A549 (cell line): ENCODE data around the gene TFAM. TPM values are rescaled to one million over a fixed set of nuclear protein-coding genes. Genes with fewer than 3 reads are reported as not detected.

Experiments used
- ATAC-seq, 2 experiments: fragments of 200-7000 bp in 1 of 2; fragments of >200 bp in 1 of 2; cut with Nextera tagmentation in 1 of 2; cut with Tn5 transposase in 1 of 2; 3 replicates each; pipeline versions ENCODE4 v1.8.0 to v1.9.1; 2018 to 2020; ENCODE audit warnings: mild to moderate bottlenecking in 1 of 2, moderate library complexity in 1 of 2
- CTCF ChIA-PET: fragments of 300-600 bp; sonication (Branson Sonifier 250); formaldehyde crosslinking; extraction: SDS; loops from one replicate; lab custom pipeline; 2021; ENCODE audit warnings: antibody characterized with exemption, inconsistent platforms; lab: Yijun Ruan, JAX
- POLR2A ChIA-PET: fragments of 350-600 bp; formaldehyde crosslinking; extraction: SDS; loops from one replicate; lab custom pipeline; 2021; ENCODE audit warnings: antibody characterized with exemption, inconsistent platforms; lab: Yijun Ruan, JAX
- DNase-seq, 2 experiments: peaks; one replicate each; pipeline versions ENCODE4 v3.0.0 to v3.0.0-alpha.2; 2011 to 2016; ENCODE audit warnings: low read depth in 1 of 2, low spot score in 1 of 2
- FAIRE-seq: peaks from 2 replicates; lab custom pipeline; 2011; peaks lifted over from hg19 to GRCh38; lab: Jason Lieb, UNC
- H3K27ac ChIP-seq, 2 experiments: fragments of >200 bp; sonication (Bioruptor Twin); formaldehyde crosslinking; 3 replicates each; pipeline ENCODE4 v1.5.1; 2016 to 2017
- H3K4me1 ChIP-seq: fragments of >200 bp; sonication (Bioruptor Twin); formaldehyde crosslinking; 3 replicates; pipeline ENCODE4 v1.6.1; 2016
- H3K4me2 ChIP-seq: fragments of >200 bp; sonication (Bioruptor Twin); formaldehyde crosslinking; 3 replicates; pipeline ENCODE4 v1.6.1; 2016
- H3K4me3 ChIP-seq: fragments of >200 bp; sonication (Bioruptor Twin); formaldehyde crosslinking; 3 replicates; pipeline ENCODE4 v1.5.1; 2016
- H3K9me3 ChIP-seq: fragments of >200 bp; sonication (Bioruptor Twin); formaldehyde crosslinking; 3 replicates; pipeline ENCODE4 v1.6.1; 2016
- CEBPB ChIP-seq, 2 experiments: fragments of >200 bp in 1 of 2; sonication (Bioruptor Twin) in 1 of 2; formaldehyde crosslinking in 1 of 2; IDR thresholded peaks; 2 replicates each; pipeline ENCODE4 v1.6.1; 2012 to 2016
- EP300 ChIP-seq, 2 experiments: fragments of >200 bp; sonication (Bioruptor Twin); formaldehyde crosslinking; IDR thresholded peaks; 2 replicates in 1 of 2; 3 replicates in 1 of 2; pipeline ENCODE4 v1.6.1; 2016 to 2017
- ESRRA ChIP-seq: fragments of 150-350 bp; IDR thresholded peaks from 2 replicates; pipeline ENCODE4 v1.6.1; 2014; ENCODE audit warnings: mild to moderate bottlenecking, low read length, borderline replicate concordance
- HDAC2 ChIP-seq: fragments of 200-600 bp; sonication (generic); IDR thresholded peaks from 2 replicates; pipeline ENCODE4 v1.6.1; 2016
- HEYL ChIP-seq: fragments of 250-450 bp; sonication (Bioruptor Pico); IDR thresholded peaks from 2 replicates; pipeline ENCODE4 v1.8.0; 2021; ENCODE audit warnings: mild to moderate bottlenecking, moderate library complexity
- HOXA7 ChIP-seq: fragments of 250-450 bp; sonication (Bioruptor Pico); IDR thresholded peaks from 2 replicates; pipeline ENCODE4 v1.5.0; 2020; ENCODE audit warnings: mild to moderate bottlenecking, moderate library complexity
- JUNB ChIP-seq: fragments of >200 bp; sonication (Bioruptor Twin); formaldehyde crosslinking; IDR thresholded peaks from 2 replicates; pipeline ENCODE4 v1.6.1; 2016
- KDM1A ChIP-seq: fragments of 200-600 bp; sonication (generic); IDR thresholded peaks from 2 replicates; pipeline ENCODE4 v1.6.1; 2016; ENCODE audit warnings: low read depth, mild to moderate bottlenecking
- KDM5A ChIP-seq: fragments of 200-600 bp; sonication (generic); IDR thresholded peaks from 2 replicates; pipeline ENCODE4 v1.6.1; 2016; ENCODE audit warnings: antibody characterized with exemption, mild to moderate bottlenecking
- MAFK ChIP-seq: fragments of 450-650 bp; IDR thresholded peaks from 2 replicates; pipeline ENCODE4 v1.6.1; 2014; ENCODE audit not compliant: partially characterized antibody
- NFE2L2 ChIP-seq: fragments of 150-350 bp; conservative IDR thresholded peaks from 2 replicates; pipeline ENCODE4 v1.6.1; 2014; ENCODE audit warnings: low read length
- PHF8 ChIP-seq: fragments of 200-600 bp; sonication (generic); IDR thresholded peaks from 2 replicates; pipeline ENCODE4 v1.6.1; 2016; ENCODE audit warnings: low read depth, mild to moderate bottlenecking, antibody characterized with exemption, moderate library complexity, borderline replicate concordance
- RARB ChIP-seq: fragments of 250-450 bp; sonication (Bioruptor Pico); IDR thresholded peaks from 2 replicates; pipeline ENCODE4 v1.8.0; 2021; ENCODE audit warnings: mild to moderate bottlenecking, moderate library complexity
- RNF2 ChIP-seq: fragments of 200-600 bp; sonication (generic); IDR thresholded peaks from 2 replicates; pipeline ENCODE4 v1.6.1; 2016; ENCODE audit warnings: low read depth, mild to moderate bottlenecking, antibody characterized with exemption, moderate library complexity, borderline replicate concordance
- SMC3 ChIP-seq: fragments of >200 bp; sonication (Bioruptor Twin); formaldehyde crosslinking; IDR thresholded peaks from 3 replicates; pipeline ENCODE4 v1.6.1; 2018; ENCODE audit warnings: inconsistent platforms
- SREBF2 ChIP-seq: fragments of 450-650 bp; IDR thresholded peaks from 2 replicates; pipeline ENCODE4 v1.6.1; 2014; ENCODE audit warnings: mild to moderate bottlenecking, moderate library complexity
- WGBS: methylation state at CpG from one replicate; pipeline ENCODE4 v1.1.6; 2017; ENCODE audit errors: missing lambda C conversion rate; 5-methylcytosine and 5-hydroxymethylcytosine counted together
- polyA plus RNA-seq, 4 experiments: library from polyadenylated mRNA; depleted of rRNA in 3 of 4; stranded (reverse); fragments of >200 nt; fragmentation: RNase III in 1 of 4; extraction: RNeasy Plus Mini Kit Qiagen cat#74134 plus additional on column Dnase treatment in 1 of 4; gene quantifications; 2 replicates in 3 of 4; 3 replicates in 1 of 4; pipeline ENCODE4 v1.2.3, GENCODE V29; 2011 to 2017
- TF ChIP-seq, protein P1 (sequence below): fragments of 200-600 bp; sonication (generic); IDR thresholded peaks from 2 replicates; pipeline ENCODE4 v1.6.1; 2016; ENCODE audit warnings: antibody characterized with exemption, mild to moderate bottlenecking, moderate library complexity
- TF ChIP-seq, protein P2 (sequence below): fragments of >200 bp; sonication (Bioruptor Twin); formaldehyde crosslinking; IDR thresholded peaks from 2 replicates; pipeline ENCODE4 v1.6.1; 2016
- TF ChIP-seq, protein P3 (sequence below): fragments of >200 bp; sonication (Bioruptor Twin); formaldehyde crosslinking; IDR thresholded peaks from 3 replicates; pipeline ENCODE4 v1.6.1; 2016
- TF ChIP-seq, protein P4 (sequence below): IDR thresholded peaks from 2 replicates; pipeline ENCODE4 v1.6.1; 2012

Gene TFAM
- polyA plus RNA-seq, 2 of the 4 experiments (the other 2 are of a cell fraction) = 61.2 to 66.9 TPM

DNA sequence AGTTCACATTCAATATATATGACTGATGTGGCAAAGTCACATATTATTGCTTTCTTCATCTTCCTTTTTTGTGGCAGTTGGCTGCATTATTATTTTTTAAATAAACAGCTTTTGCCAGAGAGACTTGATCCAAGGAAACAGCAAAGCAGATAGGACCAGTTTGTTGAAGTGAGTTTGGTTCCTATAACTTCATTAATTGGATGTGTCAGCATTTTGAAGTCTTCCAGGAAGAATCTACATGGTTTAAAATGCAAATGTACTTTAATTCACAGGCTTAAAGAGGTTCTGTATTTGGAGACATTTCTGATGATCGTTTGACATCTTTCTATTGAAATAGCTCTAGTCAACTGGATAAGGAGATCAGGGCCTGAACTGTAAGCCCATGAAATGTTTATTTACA is 37.2 kb upstream of the TFAM start:
- WGBS = 22% methylated on average over 1 of the region's 1 CpG
- POLR2A ChIA-PET = interaction anchor here (0.6 kb wide), 1 partner anchor 22 kb away, joined by 4 read pairs; no protein-coding TSS in a partner anchor
- peak; percentile 80 for FAIRE-seq

DNA sequence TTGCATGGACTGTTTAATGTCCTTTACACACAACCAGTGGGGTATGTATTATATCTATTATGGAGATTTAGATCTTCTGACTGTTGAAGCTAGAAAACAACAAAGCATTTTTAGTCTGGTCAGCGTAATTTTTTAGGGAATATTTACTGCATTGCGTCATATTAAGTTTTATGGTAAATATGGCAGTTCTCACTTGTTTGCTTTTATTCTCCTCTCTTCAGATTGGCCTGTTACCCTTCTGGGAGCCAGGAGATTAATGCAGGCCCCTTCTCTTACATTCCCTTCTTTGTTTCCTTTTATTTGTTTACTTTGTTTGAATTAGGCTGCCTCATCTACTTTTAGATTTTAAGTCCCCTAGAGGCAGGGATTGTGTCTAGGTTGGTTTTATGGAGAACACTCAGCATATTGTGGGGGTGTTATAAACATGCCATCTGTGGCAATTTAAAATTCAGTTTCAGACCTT is 36.6 kb upstream of the TFAM start:
- Histone ChIP-seq H3K4me3 (no peak overlapping the region), H3K4me1 (peaks cover 30% of the 10 kb centered on the region), H3K27ac (no peak overlapping the region), H3K9me3 (no peaks in the 10 kb centered on the region), H3K4me2 (peak overlapping the region; percentile 24; the same call in 2 of the 3 replicates)
- DNase-seq (peak in 1 of 2 experiments; percentile 10), ATAC-seq (no peak; a peak in 1 of 6 replicates), FAIRE-seq (no peak)
- CTCF ChIA-PET = interaction anchor here (0.6 to 1.7 kb wide), 2 partner anchors 49 to 84 kb away, joined by 3 to 5 read pairs; no protein-coding TSS in a partner anchor
- TF ChIP-seq CEBPB (IDR thresholded peaks at IDR 0.05) (peak; percentile 43 to 66; a peak in 3 of 4 replicates), KDM5A (no peak), MAFK (peak; percentile 84)
- WGBS = 74% methylated on average over 2 of the region's 2 CpGs
- POLR2A ChIA-PET = no interaction called here

More for the DNA sequence above, 37.2 kb upstream of the TFAM start:
- Histone ChIP-seq H3K4me1 (peaks cover 26% of the 10 kb centered on the region), H3K4me2 (peak overlapping the region; percentile 24; the same call in 2 of the 3 replicates), H3K27ac (no peak overlapping the region), H3K9me3 (no peaks in the 10 kb centered on the region), H3K4me3 (no peak overlapping the region)
- ATAC-seq (no peak), DNase-seq (no peak)
- TF ChIP-seq MAFK (peak; percentile 87), ESRRA (no peak), RARB (no peak)
- CTCF ChIA-PET = interaction anchor here (1.7 kb wide), 1 partner anchor 48 kb away, joined by 5 read pairs; no protein-coding TSS in a partner anchor

- ChIA-PET POLR2A (no interaction called here), CTCF (interaction anchor here (0.8 to 1.1 kb wide), 2 partner anchors 22 to 50 kb away, joined by 3 read pairs; no protein-coding TSS in a partner anchor)
- WGBS = 88% methylated on average over 2 of the region's 2 CpGs
- Histone ChIP-seq H3K4me3 (no peak overlapping the region), H3K4me1 (peaks cover 30% of the 10 kb centered on the region), H3K9me3 (no peaks in the 10 kb centered on the region), H3K27ac (no peak overlapping the region), H3K4me2 (no peak overlapping the region)
- no peak for FAIRE-seq
- no peak for DNase-seq
- no peak for ATAC-seq
- TF ChIP-seq EP300 (IDR thresholded peaks at IDR 0.05) (no peak), HDAC2 (no peak), HEYL (CRISPR knock-in tag) (no peak), PHF8 (no peak), SREBF2 (no peak), JUNB (no peak), NFE2L2 (no peak), RNF2 (no peak), KDM1A (no peak), HOXA7 (CRISPR knock-in tag) (no peak), SMC3 (no peak), MAFK (no peak)
- TF ChIP-seq, protein P1, sequence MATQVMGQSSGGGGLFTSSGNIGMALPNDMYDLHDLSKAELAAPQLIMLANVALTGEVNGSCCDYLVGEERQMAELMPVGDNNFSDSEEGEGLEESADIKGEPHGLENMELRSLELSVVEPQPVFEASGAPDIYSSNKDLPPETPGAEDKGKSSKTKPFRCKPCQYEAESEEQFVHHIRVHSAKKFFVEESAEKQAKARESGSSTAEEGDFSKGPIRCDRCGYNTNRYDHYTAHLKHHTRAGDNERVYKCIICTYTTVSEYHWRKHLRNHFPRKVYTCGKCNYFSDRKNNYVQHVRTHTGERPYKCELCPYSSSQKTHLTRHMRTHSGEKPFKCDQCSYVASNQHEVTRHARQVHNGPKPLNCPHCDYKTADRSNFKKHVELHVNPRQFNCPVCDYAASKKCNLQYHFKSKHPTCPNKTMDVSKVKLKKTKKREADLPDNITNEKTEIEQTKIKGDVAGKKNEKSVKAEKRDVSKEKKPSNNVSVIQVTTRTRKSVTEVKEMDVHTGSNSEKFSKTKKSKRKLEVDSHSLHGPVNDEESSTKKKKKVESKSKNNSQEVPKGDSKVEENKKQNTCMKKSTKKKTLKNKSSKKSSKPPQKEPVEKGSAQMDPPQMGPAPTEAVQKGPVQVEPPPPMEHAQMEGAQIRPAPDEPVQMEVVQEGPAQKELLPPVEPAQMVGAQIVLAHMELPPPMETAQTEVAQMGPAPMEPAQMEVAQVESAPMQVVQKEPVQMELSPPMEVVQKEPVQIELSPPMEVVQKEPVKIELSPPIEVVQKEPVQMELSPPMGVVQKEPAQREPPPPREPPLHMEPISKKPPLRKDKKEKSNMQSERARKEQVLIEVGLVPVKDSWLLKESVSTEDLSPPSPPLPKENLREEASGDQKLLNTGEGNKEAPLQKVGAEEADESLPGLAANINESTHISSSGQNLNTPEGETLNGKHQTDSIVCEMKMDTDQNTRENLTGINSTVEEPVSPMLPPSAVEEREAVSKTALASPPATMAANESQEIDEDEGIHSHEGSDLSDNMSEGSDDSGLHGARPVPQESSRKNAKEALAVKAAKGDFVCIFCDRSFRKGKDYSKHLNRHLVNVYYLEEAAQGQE = no peak
- TF ChIP-seq, protein P2, sequence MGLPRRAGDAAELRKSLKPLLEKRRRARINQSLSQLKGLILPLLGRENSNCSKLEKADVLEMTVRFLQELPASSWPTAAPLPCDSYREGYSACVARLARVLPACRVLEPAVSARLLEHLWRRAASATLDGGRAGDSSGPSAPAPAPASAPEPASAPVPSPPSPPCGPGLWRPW = no peak
- TF ChIP-seq, protein P3, sequence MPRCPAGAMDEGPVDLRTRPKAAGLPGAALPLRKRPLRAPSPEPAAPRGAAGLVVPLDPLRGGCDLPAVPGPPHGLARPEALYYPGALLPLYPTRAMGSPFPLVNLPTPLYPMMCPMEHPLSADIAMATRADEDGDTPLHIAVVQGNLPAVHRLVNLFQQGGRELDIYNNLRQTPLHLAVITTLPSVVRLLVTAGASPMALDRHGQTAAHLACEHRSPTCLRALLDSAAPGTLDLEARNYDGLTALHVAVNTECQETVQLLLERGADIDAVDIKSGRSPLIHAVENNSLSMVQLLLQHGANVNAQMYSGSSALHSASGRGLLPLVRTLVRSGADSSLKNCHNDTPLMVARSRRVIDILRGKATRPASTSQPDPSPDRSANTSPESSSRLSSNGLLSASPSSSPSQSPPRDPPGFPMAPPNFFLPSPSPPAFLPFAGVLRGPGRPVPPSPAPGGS = no peak
- TF ChIP-seq, protein P4, sequence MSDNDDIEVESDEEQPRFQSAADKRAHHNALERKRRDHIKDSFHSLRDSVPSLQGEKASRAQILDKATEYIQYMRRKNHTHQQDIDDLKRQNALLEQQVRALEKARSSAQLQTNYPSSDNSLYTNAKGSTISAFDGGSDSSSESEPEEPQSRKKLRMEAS = no peak
Measured at GRCh38 chr10:58350023-58350422, 35.2 kb upstream of the TFAM start.
